GM21528 (cell line): ENCODE data around the gene UTRN.

Experiments
- ATAC-seq: cut with Tn5 transposase; IDR thresholded peaks from one replicate; pipeline ENCODE4 v1.9.1; 2021; ENCODE audit warnings: mild to moderate bottlenecking, moderate library complexity; ENCODE audit not compliant: unreplicated experiment, low FRiP score

Gene UTRN

DNA sequence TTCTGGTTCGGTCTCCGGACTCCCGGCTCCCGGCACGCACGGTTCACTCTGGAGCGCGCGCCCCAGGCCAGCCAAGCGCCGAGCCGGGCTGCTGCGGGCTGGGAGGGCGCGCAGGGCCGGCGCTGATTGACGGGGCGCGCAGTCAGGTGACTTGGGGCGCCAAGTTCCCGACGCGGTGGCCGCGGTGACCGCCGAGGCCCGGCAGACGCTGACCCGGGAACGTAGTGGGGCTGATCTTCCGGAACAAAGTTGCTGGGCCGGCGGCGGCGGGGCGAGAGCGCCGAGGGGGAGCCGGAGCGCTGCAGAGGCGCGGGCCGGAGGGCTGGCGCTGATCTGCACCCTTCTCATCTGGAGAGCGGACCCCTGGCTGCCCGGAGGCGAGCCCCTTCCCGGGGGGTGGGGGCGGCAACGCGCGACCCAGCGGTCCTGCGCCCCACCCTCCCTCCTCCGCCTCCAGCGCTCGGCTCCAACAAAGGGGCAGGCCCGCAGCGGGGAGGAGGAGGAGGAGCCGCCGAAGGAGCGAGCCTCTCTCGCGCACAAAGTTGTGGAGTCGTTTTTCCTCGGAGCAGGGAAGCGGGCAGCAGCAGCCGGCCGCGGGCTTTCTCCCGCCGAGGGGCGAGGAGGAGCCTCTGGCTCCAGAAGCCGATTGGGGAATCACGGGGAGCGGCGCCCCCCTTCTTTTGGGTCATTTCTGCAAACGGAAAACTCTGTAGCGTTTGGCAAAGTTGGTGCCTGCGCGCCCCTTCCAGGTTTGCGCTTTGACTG, at the start of gene UTRN:
TSS of gene UTRN (plus strand) at position 553 of the 765 bp plus-strand sequence. CDS start 6,494 bp downstream, outside the sequence.
- peak; percentile 66 for ATAC-seq

DNA sequence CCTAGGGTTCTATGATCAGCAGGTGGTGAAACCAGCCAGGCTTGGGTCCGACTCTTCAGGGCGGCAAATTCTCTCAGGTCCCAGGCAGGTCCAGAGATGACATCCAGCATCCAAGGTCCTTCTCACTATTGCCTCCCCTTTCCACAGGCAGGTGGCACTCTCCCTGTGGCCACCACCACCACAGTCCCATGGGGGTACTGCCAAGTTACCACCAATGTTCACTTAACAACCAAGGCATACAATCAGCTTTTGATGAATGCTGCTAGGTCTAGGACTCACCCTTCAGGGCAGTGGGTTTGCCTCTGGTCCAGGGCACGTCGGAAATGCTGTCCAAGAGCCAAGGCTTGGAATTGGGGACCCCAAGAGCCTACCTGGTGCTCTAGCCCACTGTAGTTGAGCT, 40.4 kb upstream of the UTRN start:
- no peak for ATAC-seq

DNA sequence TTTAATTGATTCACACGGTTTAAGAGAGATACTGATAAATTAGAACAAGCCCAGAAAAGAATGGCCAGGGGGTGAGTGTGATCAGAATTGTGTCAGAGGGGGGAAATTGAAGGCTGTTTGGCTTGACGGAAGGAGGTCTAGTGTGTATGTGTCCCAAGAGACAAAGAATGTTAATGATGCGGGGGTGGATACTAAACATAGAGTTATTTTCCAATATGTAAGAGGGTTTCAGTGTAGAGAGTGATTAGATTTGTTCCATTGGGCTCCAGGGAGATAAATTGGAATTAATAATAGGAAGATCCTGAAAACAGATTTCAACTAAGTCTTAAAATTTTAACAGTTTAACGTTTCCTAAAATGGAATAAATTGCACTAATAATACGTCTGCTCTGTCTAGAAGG, 38.1 kb upstream of the UTRN start:
- ATAC-seq, result no peak

DNA sequence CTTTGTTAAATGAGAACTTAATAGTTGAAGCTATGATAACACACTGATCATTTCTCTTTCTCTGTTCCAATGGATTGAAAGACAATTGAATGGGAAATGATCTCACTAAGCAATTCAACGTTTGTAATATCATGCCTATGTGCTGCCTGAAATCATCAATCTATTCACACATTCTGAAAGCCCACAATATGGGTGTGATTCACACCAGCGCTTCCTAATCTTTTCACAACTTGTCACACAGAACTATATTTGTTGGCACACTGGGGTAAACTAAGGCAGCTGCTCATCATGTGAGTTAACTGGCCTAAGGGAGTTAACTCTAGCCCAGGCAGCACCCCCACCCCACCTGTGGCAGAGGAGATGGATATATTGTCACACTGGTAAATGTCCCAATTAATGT, 37.1 kb upstream of the UTRN start:
- ATAC-seq, result no peak

DNA sequence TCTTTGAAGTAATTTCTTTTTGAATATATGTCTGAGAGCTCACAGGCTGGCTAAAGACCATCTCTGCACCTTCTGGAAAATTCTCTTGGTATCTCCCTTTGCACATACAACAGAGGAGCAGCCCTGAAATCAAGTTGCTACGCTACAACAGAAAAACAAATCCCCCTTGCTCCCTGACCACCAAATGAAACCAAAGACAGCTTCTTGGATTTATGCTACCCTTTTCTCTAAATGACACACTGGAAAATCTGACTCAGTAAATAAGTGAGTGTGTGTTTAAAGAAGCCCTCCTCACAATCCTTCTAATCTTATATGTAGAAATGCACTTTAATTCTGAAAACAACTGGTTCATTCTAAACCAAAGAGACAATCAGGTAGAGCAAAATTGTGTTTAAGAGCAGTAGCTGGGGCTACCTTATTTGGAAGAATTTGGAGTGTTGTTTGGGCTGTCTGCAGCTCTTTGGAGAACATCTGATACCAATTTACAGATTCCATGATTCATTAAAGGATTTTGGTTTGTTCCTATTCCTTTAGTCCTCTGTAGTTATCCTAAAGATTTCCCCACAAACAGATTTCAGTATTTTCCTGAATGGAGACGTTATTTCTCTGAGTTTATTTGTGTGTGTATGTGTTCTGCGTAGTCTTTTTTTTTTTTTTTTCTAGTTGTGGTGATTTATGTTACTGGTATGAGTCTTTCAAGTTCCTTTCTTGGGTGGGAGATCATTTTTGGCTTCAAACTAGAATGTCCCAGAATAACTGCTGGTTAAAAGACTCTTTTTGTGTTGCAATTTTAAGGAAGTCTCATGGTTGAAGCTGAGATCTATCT, 36.4 kb upstream of the UTRN start:
- ATAC-seq, result no peak

DNA sequence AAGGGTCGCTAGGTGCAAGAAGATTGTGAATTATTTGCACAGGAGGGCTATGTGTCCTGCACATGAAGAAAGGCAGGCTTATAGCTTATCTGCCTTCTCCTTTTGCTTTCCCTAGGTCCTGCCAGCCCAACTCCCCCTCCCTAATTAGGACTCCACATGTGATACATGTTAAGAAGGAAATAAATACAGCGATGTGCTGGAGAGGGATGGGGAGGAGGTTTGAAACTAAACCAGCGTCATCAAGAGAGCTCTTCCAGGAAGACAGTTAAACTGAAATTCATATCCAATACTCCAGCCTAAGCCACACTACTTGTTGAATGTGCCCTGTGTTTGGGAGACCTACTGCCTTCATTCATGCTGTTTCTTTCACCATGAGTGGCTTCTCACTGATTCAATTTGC, 34.9 kb upstream of the UTRN start:
- no peak for ATAC-seq

DNA sequence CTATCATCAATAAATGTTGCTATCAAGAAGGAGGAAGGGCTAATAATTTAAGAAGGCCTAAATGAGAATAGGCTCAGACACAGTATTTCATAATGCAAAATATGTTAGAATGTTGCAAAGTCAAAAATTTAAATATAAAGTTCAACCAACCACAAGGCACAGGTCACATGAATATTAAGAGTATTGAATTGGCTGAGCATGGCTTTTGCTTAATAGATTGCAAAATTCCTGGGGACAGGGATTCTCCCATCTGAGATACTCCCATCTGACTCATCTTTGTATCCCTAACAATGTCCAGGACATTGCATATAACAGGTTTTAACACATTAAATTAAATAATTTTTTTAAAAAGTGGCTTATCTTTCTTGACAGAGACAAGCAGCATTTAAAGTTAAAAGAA, 32.9 kb upstream of the UTRN start:
- ATAC-seq, result no peak

DNA sequence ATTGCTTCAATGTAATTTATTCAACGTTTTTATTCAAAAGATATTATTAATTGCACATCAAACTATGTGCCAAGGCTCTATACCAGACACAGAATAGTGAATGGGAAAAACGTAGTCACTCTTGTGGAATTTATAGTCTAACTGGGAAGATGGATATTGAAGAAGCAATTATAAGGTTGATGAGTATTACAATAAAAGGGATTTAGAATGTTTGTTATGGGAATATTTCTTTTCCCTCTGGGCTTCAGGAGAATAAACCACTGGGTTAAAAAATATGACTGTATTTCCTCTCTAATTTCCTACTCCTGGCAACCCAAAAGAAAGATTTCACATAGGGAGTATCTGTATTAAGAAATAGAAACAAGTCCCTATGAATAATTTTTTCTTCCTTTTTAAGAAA, 25.1 kb upstream of the UTRN start:
- ATAC-seq, result no peak

DNA sequence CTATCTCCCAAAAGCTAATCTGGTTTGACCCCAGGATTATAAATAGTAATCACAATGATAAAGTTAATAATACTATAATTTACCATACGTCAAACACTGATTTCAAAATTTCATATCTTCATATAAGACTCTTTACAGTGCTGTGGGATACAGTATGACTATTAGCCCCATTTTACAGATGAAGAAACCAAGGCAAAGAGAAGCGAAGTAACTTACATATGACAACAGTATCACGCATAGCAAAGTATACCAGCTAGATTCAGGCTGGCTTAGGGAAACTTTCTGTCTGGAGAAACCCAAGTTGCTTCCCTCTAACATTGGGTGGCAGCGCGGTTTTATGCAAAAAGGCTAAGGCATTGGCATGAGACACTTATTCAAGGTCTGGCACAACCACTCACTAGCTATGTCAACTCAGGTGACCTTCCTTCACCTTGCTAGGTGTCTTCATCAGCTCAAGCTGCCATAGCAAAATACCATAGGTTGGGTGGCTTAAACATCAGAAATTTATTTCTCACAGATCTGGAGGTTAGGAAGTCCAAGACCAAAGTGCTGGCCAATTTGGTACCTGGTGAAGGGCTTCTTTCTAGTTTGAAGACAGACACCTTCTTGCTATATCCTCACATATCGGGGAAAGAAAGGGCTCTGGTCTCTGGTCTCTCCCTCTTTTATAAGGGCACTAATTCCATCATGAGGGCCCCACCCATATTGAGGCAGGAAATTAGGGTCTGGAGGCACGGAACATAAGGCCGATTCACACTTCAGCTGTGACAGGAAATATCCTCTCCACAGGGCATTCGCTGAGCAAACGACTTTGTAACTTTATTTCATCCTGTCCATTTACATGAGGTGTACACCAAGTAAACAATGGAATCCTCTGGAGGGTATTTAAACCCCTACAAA, 22.4 kb upstream of the UTRN start:
- ATAC-seq, result no peak

DNA sequence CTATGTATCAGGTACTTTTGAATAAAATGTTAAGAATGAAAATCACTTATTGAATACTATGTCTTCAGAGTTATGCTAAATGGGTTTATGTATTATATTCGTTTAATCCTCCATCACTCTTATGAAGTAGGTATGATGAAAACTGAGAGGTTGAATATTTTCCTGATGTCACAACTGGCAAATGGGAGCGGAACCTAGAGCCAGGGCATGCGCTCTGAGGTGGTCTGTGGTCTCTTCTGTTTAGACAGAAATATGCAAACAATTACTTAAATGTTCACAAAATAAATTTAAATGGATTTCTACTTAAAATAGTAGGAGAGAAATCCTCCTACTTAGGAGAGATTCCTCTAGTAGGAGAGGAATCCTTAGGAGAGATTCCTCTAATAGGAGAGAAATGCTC, 21.3 kb upstream of the UTRN start:
- no peak for ATAC-seq

DNA sequence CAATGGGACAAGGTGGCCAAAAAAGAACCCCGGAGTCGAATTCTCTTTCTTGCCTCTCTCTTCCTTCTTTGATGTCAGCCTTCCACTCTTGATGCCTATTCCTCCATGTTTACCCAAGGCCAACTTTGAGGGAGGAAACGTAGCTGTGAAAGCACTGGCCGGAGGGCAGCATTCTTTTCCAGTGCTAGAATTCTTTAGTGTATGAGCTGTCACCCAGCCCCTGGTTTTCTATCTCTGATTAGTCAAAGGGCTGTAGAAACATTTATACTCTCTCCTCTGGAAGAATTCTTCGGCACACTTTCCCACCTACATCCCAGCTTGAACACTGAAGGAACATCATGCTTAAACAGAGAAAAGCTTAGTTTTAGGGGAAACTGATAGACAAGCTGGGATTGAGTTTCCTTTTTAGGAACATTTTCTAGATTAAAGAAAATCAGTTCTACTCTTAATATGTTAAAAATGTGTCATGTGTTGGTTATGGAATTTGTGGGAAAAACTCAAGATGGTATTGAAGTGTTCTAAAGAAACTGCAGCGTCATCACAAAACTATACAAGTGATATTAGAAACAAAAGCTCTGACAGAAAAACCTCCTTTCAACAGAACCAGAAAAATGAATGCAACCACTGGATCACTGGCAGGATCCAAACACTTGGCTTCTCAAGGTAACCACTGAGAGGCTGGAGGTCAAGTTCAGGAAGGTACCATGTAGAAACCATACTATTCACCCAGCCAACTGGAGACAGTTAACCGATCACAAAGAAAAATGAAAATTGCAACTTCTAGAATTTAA, 20.7 kb upstream of the UTRN start:
- ATAC-seq, result no peak

DNA sequence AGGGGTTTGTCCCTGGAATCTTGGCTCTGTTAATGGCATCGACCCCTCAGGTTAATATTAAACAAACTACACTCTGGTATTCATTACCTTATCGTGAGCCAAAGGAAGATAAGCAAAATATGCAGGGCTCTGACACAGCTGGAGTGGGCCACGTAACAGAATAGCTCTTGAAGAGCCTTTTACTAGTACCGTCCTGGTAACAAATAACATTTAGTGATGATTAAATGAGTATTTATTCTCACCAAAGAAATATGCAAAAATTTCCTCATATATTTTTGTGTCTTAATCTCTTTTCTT, 20.1 kb upstream of the UTRN start:
- ATAC-seq, result no peak

DNA sequence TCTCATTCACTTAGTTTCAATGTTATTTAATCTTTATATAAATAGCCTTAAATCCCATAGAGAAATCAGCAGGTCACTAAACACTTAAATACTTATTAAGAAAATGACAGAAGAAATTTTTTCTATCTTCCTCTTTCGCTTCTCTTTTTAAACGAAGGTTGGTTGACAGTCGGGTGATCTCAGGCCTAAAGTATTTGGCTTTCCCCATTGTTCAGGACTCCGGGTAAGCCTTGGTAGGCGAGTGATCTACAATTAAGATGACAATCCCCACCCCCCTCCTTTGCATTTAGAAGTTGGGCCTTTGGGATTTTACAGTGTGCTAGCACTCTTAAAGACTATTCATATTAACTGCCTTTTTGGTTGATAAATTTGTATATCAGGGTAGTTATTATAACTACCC, 19.7 kb upstream of the UTRN start:
- ATAC-seq, result peak; percentile 54

DNA sequence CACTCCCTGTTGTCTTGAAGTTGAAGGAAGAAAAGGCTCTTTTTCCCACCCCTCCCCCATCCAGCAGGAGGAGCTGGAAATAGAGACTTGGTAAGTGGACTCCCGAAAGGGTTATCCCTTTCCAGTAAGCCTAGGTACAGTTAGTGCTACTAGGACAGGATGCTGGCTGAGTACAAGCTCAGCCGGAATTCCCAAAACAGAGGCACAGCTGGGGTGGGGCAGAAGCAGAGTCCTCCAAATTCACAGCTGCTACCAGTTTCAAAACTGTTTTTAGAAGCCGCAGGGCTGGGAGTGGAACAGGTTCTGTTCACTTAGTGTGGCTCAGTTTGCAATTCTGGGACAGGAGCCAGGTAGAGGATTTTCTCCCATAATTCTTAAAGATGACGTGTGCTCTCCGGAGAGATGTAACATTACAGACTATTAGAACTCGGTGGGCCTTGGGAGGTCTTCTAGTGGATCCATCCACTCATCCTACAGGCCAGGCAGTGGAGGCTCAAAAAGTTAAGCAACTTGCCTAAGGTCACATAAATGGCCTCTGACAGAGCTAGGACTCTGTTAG, 19.0 kb upstream of the UTRN start:
- ATAC-seq, result no peak

DNA sequence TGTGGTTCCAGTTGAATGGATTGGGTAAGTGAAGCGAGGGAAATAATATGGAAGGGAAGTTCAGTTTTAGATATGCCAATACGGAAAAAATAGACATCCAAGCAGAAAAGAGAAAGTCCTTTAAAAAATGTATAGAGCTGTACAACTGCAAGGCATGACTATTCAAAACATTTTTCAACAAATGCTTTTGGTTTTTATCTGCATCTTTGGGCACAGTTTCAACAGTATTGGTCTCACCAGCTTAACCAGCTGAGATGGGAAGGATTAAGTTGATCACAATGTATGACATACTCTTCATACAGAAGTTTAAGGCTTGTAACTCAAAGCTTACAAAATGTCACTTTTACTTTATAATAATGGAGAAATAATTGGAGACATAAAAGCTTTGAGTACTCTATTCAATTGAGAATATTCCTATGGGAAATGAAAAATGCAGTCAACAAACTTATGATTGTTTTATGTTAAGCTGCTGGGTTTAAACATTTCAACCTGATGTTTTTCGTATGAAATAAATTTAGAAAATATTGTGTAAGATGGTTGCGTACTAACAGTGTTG, 16.3 kb upstream of the UTRN start:
- ATAC-seq, result no peak

DNA sequence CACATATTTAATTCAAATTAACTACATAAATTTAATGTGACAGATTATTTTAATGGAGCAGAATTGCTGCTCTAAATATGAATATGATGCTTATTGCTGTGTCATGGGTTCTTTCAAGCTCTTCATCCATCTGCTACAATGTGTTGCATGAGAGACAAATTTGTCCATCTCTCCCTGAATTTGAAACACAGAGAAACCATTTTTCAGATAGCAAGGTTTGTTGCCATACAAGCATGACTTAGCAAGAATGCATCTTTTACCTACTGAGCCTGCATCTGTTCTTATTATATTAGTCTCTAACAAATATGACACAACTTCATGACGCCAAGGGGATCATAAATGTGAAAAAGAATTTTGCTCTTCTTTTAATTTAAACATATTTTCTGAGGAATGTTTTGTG, 8.0 kb upstream of the UTRN start:
- ATAC-seq, result no peak

DNA sequence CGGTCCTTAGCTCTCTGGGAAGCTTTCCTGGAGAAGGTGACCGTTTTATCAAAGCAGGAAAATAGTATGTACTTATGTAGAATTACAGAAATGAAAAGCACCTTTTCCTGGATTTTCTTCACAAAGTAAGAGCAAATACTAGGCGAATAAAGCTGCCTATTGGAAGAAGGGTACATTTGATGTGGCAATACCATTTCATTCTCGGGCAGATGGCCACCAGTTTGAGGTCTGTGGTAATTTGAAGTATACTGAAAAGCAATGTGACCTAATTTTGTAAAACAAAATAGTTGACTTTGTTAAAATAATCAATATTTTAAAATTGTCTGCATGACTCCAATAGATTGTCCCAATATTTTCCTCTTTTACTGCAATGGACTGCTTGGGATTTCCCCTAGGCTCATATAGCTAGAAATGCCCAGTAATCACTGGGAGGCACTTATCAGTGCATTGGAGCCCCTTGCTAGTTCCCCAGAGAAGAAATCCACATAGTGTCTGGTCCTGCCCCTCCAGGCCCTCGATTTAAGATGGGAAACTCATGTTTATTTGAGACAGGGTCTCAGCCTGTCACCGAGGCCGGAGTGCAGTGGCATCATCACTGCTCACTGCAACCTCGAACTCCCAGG, 7.4 kb upstream of the UTRN start:
- no peak for ATAC-seq

DNA sequence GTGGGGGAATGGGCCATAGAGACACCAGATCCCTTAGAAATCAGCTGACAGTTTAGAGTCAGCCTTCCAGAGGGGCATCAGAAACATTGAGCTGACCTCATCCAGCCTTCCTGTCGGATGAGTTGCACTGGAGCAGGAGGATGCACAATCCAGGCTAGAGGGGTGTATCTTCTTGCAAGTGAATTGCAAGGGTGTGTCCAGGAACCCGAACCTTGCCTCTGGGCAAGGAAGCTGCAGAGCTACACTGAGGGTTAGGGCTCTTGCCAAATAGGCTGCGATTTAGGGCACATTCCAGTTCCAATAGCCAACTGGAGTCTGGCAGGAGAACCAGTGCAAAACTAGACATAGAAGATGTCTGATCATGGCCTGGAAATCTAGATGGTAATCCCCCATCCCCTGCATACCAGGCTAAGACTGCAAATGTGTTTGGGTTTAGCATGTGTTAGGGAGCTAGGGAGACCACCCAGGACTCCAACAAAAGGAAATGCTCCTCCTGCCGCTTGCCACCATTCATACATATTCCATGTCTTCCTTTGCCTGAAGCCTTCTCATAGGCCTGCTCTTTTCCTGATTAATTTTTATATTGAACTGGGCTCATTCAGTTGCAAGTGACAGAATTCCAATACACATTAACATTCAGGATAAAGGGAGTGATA, 6.3 kb upstream of the UTRN start:
- ATAC-seq, result no peak
